SK-N-SH (cell line): ENCODE measurements around the gene UBE2K. TPM values are rescaled to one million over a fixed set of nuclear protein-coding genes. Genes with fewer than 3 reads are reported as not detected.

ENCODE experiments used
- CTCF ChIA-PET: fragments of 300-600, 350-600 bp; formaldehyde crosslinking; extraction: SDS; loops from one replicate; lab custom pipeline; 2021; lab: Yijun Ruan, JAX
- POLR2A ChIA-PET: fragments of 350-600 bp; sonication (Branson Sonifier 250); formaldehyde crosslinking; extraction: SDS; loops from one replicate; lab custom pipeline; 2020; ENCODE audit warnings: antibody characterized with exemption, inconsistent platforms; lab: Yijun Ruan, JAX
- DNase-seq: peaks from one replicate; pipeline ENCODE4 v3.0.0; 2012
- H2AFZ ChIP-seq: fragments of 200-600 bp; sonication (generic); 2 replicates; pipeline ENCODE4 v1.8.1; 2016; ENCODE audit warnings: antibody characterized with exemption, mild to moderate bottlenecking, low read depth
- H3F3A ChIP-seq: fragments of 200-600 bp; sonication (generic); replicated peaks from 2 replicates; pipeline ENCODE3; 2016; ENCODE audit warnings: antibody characterized with exemption, mild to moderate bottlenecking; ENCODE audit not compliant: insufficient read depth
- H3K27ac ChIP-seq, 2 experiments: fragments of 200-500 bp in 1 of 2; fragments of 200-600 bp in 1 of 2; sonication (Bioruptor generic) in 1 of 2; sonication (generic), shearing (Covaris generic) in 1 of 2; 2 replicates each; pipeline versions ENCODE4 v1.5.1 to v1.6.1; 2014 to 2016; ENCODE audit warnings: low read depth in 2 of 2, inconsistent platforms in 1 of 2, low read length in 1 of 2, mild to moderate bottlenecking in 1 of 2, mixed read lengths in 1 of 2
- H3K27me3 ChIP-seq: fragments of 200-600 bp; sonication (generic), shearing (Covaris generic); 2 replicates; pipeline ENCODE4 v1.6.1; 2016; ENCODE audit warnings: mixed run types; ENCODE audit not compliant: insufficient read depth
- H3K36me3 ChIP-seq, 2 experiments: fragments of 200-500 bp in 1 of 2; fragments of 200-600 bp in 1 of 2; sonication (Bioruptor generic) in 1 of 2; sonication (generic) in 1 of 2; replicated peaks in 1 of 2; 2 replicates each; pipeline versions ENCODE3 to v1.5.1; 2014 to 2016; ENCODE audit warnings: low read length in 1 of 2, mild to moderate bottlenecking in 1 of 2; ENCODE audit not compliant: insufficient read depth in 2 of 2, control insufficient read depth in 1 of 2
- H3K4me1 ChIP-seq, 2 experiments: fragments of 200-500 bp in 1 of 2; fragments of 200-600 bp in 1 of 2; sonication (Bioruptor generic) in 1 of 2; sonication (generic), shearing (Covaris generic) in 1 of 2; 2 replicates each; pipeline versions ENCODE4 v1.5.1 to v1.6.1; 2014 to 2016; ENCODE audit warnings: low read depth in 1 of 2, low read length in 1 of 2, mixed run types in 1 of 2; ENCODE audit not compliant: insufficient read depth in 2 of 2, control insufficient read depth in 1 of 2
- H3K4me2 ChIP-seq: fragments of 200-600 bp; sonication (generic), shearing (Covaris generic); 2 replicates; pipeline ENCODE4 v1.6.1; 2017; ENCODE audit warnings: mixed run types
- H3K4me3 ChIP-seq, 2 experiments: fragments of 200-500 bp in 1 of 2; fragments of 200-600 bp in 1 of 2; sonication (Bioruptor generic) in 1 of 2; sonication (generic), shearing (Covaris generic) in 1 of 2; 2 replicates each; pipeline versions ENCODE4 v1.5.1 to v1.8.1; 2014 to 2016; ENCODE audit warnings: low read depth in 2 of 2, inconsistent platforms in 1 of 2, low read length in 1 of 2, mild to moderate bottlenecking in 1 of 2, mixed read lengths in 1 of 2, moderate library complexity in 1 of 2
- H3K79me2 ChIP-seq: fragments of 200-600 bp; sonication (generic); 2 replicates; pipeline ENCODE4 v1.8.1; 2017; ENCODE audit warnings: mild to moderate bottlenecking; ENCODE audit not compliant: insufficient read depth
- H3K9ac ChIP-seq: fragments of 200-600 bp; sonication (generic); 2 replicates; pipeline ENCODE4 v1.6.1; 2017; ENCODE audit warnings: mixed run types
- H3K9me2 ChIP-seq: fragments of 200-600 bp; sonication (generic); 2 replicates; pipeline ENCODE4 v1.6.1; 2017; ENCODE audit warnings: mixed run types
- H3K9me3 ChIP-seq: fragments of 200-600 bp; sonication (generic); 2 replicates; pipeline ENCODE4 v1.6.1; 2017; ENCODE audit warnings: mixed run types, mild to moderate bottlenecking, moderate library complexity
- H4K20me1 ChIP-seq: fragments of 200-600 bp; sonication (generic); 2 replicates; pipeline ENCODE4 v1.6.1; 2017; ENCODE audit warnings: mild to moderate bottlenecking, mixed run types; ENCODE audit not compliant: insufficient read depth
- EZH2phosphoT487 ChIP-seq: fragments of 200-600 bp; sonication (generic); IDR thresholded peaks from 2 replicates; pipeline ENCODE4 v1.6.1; 2017; ENCODE audit warnings: low read depth, mixed run types, mild to moderate bottlenecking, antibody characterized with exemption, moderate library complexity, borderline replicate concordance
- FOSL2 ChIP-seq: IDR thresholded peaks from 2 replicates; pipeline ENCODE4 v1.4.0; 2012; ENCODE audit warnings: low read depth, mild to moderate bottlenecking, moderate library complexity, borderline replicate concordance
- FOXJ3 ChIP-seq: sonication (generic); formaldehyde crosslinking; IDR thresholded peaks from 2 replicates; pipeline ENCODE4 v1.5.1; 2020; ENCODE audit warnings: mild to moderate bottlenecking, missing genetic modification reagents
- FOXM1 ChIP-seq: IDR thresholded peaks from 2 replicates; pipeline ENCODE4 v1.4.0; 2012; ENCODE audit warnings: low read depth, mild to moderate bottlenecking
- GATA2 ChIP-seq: sonication (generic); formaldehyde crosslinking; IDR thresholded peaks from 2 replicates; pipeline ENCODE4 v1.5.0; 2020; ENCODE audit warnings: mild to moderate bottlenecking, missing genetic modification reagents
- JUND ChIP-seq: IDR thresholded peaks from 2 replicates; pipeline ENCODE4 v1.4.0; 2012
- RCOR1 ChIP-seq: fragments of 150-350 bp; IDR thresholded peaks from 2 replicates; pipeline ENCODE4 v1.6.1; 2017; ENCODE audit warnings: antibody characterized with exemption, low read length
- RXRA ChIP-seq: IDR thresholded peaks from 2 replicates; pipeline ENCODE4 v1.4.0; 2012; ENCODE audit warnings: low read depth, mild to moderate bottlenecking, borderline replicate concordance
- SIN3A ChIP-seq: IDR thresholded peaks from 2 replicates; pipeline ENCODE4 v1.6.1; 2012; ENCODE audit warnings: low read depth, mild to moderate bottlenecking, low read length, moderate library complexity, borderline replicate concordance
- SMC3 ChIP-seq: IDR thresholded peaks from 2 replicates; pipeline ENCODE4 v1.6.1; 2012; ENCODE audit warnings: low read depth, low read length, improper control_type of control experiment
- TAF1 ChIP-seq: IDR thresholded peaks from 2 replicates; pipeline ENCODE4 v1.6.1; 2012; ENCODE audit warnings: low read depth, mild to moderate bottlenecking, low read length, moderate library complexity, borderline replicate concordance
- TEAD4 ChIP-seq: IDR thresholded peaks from 2 replicates; pipeline ENCODE4 v1.4.0; 2012; ENCODE audit warnings: mild to moderate bottlenecking, borderline replicate concordance; ENCODE audit not compliant: insufficient read depth
- WGBS: methylation state at CpG from one replicate; pipeline ENCODE4 v1.1.6; 2017; ENCODE audit warnings: low lambda C conversion rate; 5-methylcytosine and 5-hydroxymethylcytosine counted together
- polyA plus RNA-seq, 3 experiments: library from polyadenylated mRNA; depleted of rRNA; stranded (reverse); fragments of >200 nt; gene quantifications; 2 replicates each; pipeline ENCODE4 v1.2.3, GENCODE V29; 2012
- TF ChIP-seq, protein P1 (sequence below): fragments of 150-350 bp; IDR thresholded peaks from 2 replicates; pipeline ENCODE4 v1.6.1; 2017; ENCODE audit warnings: antibody characterized with exemption, low read length, low read depth, borderline replicate concordance
- TF ChIP-seq, protein P2 (sequence below): IDR thresholded peaks from 2 replicates; pipeline ENCODE4 v1.4.0; 2012; ENCODE audit warnings: low read depth, borderline replicate concordance
- TF ChIP-seq, protein P3 (sequence below): fragments of 200-600 bp; sonication (generic); IDR thresholded peaks from 2 replicates; pipeline ENCODE4 v1.6.1; 2017; ENCODE audit warnings: antibody characterized with exemption, mild to moderate bottlenecking, moderate library complexity
- TF ChIP-seq, protein P4 (sequence below): fragments of 150-350 bp; IDR thresholded peaks from 2 replicates; pipeline ENCODE4 v1.6.1; 2016; ENCODE audit warnings: mild to moderate bottlenecking, low read depth, low read length
- TF ChIP-seq, protein P5 (sequence below): IDR thresholded peaks from 2 replicates; pipeline ENCODE4 v1.6.1; 2012; ENCODE audit warnings: mild to moderate bottlenecking, low read depth, low read length, moderate library complexity
- TF ChIP-seq, protein P6 (sequence below): IDR thresholded peaks from 2 replicates; pipeline ENCODE4; 2012
- TF ChIP-seq, protein P7 (sequence below): IDR thresholded peaks from 2 replicates; pipeline ENCODE4 v1.4.0; 2012; ENCODE audit warnings: low read depth, borderline replicate concordance

UBE2K gene
- polyA plus RNA-seq, 1 of the 3 experiments (the other 2 are of a cell fraction) = 102 TPM

DNA sequence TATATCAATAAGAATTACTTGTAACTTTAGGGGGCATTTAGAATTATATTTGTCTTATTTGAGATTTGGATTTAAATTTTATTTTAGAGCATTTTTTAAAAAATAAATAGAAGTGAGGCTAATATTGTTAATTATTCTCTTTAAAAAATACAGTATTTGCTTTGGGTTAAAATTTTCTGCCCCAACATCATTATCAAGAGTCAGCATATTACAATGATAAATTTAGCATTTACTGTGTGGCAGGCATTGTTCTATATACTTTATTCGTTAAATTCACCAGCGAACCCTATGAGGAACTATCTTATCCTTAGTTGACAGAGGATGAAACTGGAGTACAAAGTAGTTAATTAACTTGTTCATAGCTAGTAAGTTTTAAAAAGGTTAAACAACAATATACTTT, 34.0 kb downstream of the UBE2K start:
- ChIA-PET POLR2A (interaction anchor here (0.6 kb wide), 1 partner anchor 35 kb away, joined by 4 read pairs; no protein-coding TSS in a partner anchor), CTCF (interaction anchor here (1.3 kb wide), 1 partner anchor 26 kb away, joined by 4 read pairs; no protein-coding TSS in a partner anchor)
- Histone ChIP-seq H2AFZ (no peak overlapping the region), H3K27me3 (no peaks in the 10 kb centered on the region), H3K9me2 (no peaks in the 10 kb centered on the region), H3K4me1 (peaks cover 0 to 13% of the 10 kb centered on the region in 2 experiments; a peak in 1 of 4 replicates), H3K27ac (peak overlapping the region in 1 of 2 experiments; percentile 52; a peak in 1 of 4 replicates), H3K4me3 (no peak overlapping the region), H3K4me2 (no peak overlapping the region), H4K20me1 (peaks cover 78% of the 10 kb centered on the region), H3K79me2 (peaks cover 97% of the 10 kb centered on the region), H3F3A (peaks cover 39% of the 10 kb centered on the region), H3K9ac (no peak overlapping the region), H3K36me3 (peaks cover 0 to 3% of the 10 kb centered on the region in 2 experiments), H3K9me3 (no peaks in the 10 kb centered on the region)
- TF ChIP-seq, protein P1, sequence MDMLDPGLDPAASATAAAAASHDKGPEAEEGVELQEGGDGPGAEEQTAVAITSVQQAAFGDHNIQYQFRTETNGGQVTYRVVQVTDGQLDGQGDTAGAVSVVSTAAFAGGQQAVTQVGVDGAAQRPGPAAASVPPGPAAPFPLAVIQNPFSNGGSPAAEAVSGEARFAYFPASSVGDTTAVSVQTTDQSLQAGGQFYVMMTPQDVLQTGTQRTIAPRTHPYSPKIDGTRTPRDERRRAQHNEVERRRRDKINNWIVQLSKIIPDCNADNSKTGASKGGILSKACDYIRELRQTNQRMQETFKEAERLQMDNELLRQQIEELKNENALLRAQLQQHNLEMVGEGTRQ = no peak
- TF ChIP-seq EZH2phosphoT487 (no peak), JUND (no peak), FOSL2 (no peak), GATA2 (CRISPR knock-in tag) (no peak), RCOR1 (no peak), SMC3 (no peak), SIN3A (no peak), FOXJ3 (CRISPR knock-in tag) (no peak), RXRA (no peak), TAF1 (no peak), TEAD4 (no peak), FOXM1 (no peak)
- TF ChIP-seq, protein P2, sequence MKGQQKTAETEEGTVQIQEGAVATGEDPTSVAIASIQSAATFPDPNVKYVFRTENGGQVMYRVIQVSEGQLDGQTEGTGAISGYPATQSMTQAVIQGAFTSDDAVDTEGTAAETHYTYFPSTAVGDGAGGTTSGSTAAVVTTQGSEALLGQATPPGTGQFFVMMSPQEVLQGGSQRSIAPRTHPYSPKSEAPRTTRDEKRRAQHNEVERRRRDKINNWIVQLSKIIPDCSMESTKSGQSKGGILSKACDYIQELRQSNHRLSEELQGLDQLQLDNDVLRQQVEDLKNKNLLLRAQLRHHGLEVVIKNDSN = no peak
- TF ChIP-seq, protein P3, sequence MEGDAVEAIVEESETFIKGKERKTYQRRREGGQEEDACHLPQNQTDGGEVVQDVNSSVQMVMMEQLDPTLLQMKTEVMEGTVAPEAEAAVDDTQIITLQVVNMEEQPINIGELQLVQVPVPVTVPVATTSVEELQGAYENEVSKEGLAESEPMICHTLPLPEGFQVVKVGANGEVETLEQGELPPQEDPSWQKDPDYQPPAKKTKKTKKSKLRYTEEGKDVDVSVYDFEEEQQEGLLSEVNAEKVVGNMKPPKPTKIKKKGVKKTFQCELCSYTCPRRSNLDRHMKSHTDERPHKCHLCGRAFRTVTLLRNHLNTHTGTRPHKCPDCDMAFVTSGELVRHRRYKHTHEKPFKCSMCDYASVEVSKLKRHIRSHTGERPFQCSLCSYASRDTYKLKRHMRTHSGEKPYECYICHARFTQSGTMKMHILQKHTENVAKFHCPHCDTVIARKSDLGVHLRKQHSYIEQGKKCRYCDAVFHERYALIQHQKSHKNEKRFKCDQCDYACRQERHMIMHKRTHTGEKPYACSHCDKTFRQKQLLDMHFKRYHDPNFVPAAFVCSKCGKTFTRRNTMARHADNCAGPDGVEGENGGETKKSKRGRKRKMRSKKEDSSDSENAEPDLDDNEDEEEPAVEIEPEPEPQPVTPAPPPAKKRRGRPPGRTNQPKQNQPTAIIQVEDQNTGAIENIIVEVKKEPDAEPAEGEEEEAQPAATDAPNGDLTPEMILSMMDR = no peak
- TF ChIP-seq, protein P4, sequence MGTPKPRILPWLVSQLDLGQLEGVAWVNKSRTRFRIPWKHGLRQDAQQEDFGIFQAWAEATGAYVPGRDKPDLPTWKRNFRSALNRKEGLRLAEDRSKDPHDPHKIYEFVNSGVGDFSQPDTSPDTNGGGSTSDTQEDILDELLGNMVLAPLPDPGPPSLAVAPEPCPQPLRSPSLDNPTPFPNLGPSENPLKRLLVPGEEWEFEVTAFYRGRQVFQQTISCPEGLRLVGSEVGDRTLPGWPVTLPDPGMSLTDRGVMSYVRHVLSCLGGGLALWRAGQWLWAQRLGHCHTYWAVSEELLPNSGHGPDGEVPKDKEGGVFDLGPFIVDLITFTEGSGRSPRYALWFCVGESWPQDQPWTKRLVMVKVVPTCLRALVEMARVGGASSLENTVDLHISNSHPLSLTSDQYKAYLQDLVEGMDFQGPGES = no peak
- TF ChIP-seq, protein P5, sequence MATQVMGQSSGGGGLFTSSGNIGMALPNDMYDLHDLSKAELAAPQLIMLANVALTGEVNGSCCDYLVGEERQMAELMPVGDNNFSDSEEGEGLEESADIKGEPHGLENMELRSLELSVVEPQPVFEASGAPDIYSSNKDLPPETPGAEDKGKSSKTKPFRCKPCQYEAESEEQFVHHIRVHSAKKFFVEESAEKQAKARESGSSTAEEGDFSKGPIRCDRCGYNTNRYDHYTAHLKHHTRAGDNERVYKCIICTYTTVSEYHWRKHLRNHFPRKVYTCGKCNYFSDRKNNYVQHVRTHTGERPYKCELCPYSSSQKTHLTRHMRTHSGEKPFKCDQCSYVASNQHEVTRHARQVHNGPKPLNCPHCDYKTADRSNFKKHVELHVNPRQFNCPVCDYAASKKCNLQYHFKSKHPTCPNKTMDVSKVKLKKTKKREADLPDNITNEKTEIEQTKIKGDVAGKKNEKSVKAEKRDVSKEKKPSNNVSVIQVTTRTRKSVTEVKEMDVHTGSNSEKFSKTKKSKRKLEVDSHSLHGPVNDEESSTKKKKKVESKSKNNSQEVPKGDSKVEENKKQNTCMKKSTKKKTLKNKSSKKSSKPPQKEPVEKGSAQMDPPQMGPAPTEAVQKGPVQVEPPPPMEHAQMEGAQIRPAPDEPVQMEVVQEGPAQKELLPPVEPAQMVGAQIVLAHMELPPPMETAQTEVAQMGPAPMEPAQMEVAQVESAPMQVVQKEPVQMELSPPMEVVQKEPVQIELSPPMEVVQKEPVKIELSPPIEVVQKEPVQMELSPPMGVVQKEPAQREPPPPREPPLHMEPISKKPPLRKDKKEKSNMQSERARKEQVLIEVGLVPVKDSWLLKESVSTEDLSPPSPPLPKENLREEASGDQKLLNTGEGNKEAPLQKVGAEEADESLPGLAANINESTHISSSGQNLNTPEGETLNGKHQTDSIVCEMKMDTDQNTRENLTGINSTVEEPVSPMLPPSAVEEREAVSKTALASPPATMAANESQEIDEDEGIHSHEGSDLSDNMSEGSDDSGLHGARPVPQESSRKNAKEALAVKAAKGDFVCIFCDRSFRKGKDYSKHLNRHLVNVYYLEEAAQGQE = no peak
- TF ChIP-seq, protein P6, sequence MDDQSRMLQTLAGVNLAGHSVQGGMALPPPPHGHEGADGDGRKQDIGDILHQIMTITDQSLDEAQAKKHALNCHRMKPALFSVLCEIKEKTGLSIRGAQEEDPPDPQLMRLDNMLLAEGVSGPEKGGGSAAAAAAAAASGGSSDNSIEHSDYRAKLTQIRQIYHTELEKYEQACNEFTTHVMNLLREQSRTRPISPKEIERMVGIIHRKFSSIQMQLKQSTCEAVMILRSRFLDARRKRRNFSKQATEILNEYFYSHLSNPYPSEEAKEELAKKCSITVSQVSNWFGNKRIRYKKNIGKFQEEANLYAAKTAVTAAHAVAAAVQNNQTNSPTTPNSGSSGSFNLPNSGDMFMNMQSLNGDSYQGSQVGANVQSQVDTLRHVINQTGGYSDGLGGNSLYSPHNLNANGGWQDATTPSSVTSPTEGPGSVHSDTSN = no peak
- TF ChIP-seq, protein P7, sequence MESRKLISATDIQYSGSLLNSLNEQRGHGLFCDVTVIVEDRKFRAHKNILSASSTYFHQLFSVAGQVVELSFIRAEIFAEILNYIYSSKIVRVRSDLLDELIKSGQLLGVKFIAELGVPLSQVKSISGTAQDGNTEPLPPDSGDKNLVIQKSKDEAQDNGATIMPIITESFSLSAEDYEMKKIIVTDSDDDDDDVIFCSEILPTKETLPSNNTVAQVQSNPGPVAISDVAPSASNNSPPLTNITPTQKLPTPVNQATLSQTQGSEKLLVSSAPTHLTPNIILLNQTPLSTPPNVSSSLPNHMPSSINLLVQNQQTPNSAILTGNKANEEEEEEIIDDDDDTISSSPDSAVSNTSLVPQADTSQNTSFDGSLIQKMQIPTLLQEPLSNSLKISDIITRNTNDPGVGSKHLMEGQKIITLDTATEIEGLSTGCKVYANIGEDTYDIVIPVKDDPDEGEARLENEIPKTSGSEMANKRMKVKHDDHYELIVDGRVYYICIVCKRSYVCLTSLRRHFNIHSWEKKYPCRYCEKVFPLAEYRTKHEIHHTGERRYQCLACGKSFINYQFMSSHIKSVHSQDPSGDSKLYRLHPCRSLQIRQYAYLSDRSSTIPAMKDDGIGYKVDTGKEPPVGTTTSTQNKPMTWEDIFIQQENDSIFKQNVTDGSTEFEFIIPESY = no peak
- no peak for DNase-seq
- WGBS = 95% methylated on average over 2 of the region's 2 CpGs
